Measurements from ENCODE around the gene POU2AF2.
"Not testable (repeated sequence)": the region's sequence is repeated elsewhere in the genome, so short reads cannot be mapped to it uniquely, and the experiment has no call there.

POU2AF2 gene

DNA sequence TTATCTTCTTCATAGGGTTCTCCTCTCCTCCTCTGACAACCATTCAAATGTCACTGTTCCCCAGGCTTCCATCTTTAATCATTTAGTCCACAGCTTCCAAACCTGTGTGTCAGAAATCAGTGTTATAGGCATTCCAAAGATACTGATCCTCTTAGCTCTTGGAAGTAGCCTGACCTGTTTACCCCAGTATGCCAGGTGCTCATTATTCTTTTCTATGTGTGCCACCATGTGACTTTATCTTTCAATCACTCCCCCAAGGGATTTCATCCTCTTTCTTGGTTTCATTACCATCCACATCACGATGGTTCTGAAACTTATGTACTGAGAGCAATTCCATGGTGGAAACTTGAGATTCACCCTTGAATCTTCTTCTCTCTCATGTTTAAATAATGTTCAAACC is 7.6 kb downstream of the POU2AF2 start:
- TF ChIP-seq, protein P1, sequence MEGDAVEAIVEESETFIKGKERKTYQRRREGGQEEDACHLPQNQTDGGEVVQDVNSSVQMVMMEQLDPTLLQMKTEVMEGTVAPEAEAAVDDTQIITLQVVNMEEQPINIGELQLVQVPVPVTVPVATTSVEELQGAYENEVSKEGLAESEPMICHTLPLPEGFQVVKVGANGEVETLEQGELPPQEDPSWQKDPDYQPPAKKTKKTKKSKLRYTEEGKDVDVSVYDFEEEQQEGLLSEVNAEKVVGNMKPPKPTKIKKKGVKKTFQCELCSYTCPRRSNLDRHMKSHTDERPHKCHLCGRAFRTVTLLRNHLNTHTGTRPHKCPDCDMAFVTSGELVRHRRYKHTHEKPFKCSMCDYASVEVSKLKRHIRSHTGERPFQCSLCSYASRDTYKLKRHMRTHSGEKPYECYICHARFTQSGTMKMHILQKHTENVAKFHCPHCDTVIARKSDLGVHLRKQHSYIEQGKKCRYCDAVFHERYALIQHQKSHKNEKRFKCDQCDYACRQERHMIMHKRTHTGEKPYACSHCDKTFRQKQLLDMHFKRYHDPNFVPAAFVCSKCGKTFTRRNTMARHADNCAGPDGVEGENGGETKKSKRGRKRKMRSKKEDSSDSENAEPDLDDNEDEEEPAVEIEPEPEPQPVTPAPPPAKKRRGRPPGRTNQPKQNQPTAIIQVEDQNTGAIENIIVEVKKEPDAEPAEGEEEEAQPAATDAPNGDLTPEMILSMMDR (IDR thresholded peaks at IDR 0.05; ENCODE audit: low read depth, low read length, missing control alignments): no peak
- H3K4me3 ChIP-seq (replicated peaks; ENCODE audit: low read depth, low read length): no peak overlapping the region
- DNase-seq (ENCODE audit: extremely low read depth, low read depth): no peak

DNA sequence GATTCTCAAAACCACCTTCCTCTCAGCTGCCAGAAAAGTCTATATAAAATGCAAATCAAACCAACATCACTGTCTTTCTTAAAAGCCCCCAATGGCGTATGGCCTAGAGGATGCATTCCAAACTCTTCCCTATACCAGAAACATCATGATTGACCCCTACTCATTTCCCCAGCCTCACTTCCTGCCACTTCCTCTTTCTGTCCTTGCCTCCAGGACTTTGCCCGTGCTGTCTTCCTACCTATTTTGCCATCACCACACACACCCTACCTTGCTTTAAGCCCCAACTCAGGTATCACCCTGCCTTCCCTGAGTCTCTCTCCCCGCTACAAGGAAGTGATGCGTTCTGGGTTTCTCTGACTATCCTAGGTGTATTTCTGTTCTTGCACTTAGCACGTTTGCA is 8.1 kb downstream of the POU2AF2 start:
- no peak for DNase-seq (ENCODE audit: extremely low read depth, low read depth)
- no peak overlapping the region for H3K4me3 ChIP-seq (replicated peaks; ENCODE audit: low read depth, low read length)
- TF ChIP-seq, protein P1 (IDR thresholded peaks at IDR 0.05; ENCODE audit: low read depth, low read length, missing control alignments): no peak

DNA sequence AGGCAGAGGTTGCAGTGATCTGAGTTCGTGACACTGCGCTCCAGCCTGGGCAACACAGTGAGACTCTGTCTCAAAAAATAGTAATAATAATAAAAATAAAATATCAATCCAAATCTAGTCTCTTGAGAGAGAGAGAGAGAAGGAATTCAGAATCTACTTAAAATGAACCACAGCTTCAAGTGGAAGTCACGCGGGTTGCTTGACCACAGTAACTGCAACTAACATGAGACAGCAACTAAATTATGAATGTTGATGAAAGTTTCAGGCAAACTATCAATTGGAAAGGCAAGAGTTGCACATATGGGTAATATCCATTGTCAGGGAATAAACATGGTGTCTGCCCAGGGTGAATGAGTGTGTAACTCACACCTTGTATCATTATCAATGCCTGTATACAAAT is 12.5 kb downstream of the POU2AF2 start:
- TF ChIP-seq, protein P1 (IDR thresholded peaks at IDR 0.05; ENCODE audit: low read depth, low read length, missing control alignments): no peak
- H3K4me3 ChIP-seq (replicated peaks; ENCODE audit: low read depth, low read length): no peak overlapping the region
- DNase-seq (ENCODE audit: extremely low read depth, low read depth): no peak

DNA sequence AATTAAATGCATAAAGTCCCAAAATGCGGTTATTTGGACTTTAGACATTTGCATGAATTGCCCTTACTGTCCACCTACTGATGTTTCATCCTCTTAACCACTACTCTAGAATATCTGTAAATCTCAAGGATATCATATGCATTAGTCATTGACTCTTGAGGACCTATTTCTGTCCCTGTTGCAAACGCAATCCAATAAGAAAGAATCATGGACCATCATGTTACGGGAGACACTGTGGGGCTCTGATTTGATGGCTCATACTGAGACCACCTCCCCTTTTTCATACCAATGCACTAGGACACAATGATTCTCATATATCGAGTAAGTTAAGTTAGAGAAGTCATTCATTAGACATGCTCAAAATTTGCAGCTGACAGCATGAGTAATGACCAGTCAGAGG is 14.4 kb downstream of the POU2AF2 start:
- TF ChIP-seq, protein P1 (IDR thresholded peaks at IDR 0.05; ENCODE audit: low read depth, low read length, missing control alignments): no peak
- DNase-seq (ENCODE audit: extremely low read depth, low read depth): no peak

DNA sequence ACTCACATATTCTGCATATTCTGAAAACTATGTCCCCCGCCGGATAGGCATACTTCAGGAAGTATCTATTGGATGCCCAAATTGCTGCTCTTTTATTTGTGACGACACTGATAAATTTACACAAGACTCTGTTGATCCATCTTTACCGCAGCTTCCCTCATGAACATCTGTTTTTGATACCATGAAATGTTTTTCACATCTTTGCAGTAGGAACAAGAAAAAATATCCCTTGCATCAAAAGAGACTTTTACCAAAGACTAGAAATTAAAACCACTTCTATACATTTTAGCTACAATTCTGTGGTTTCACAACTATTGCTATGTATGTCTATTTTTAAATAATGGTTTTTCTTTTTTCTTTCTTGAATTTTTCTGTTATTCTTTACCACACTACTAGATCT is 15.3 kb downstream of the POU2AF2 start:
- TF ChIP-seq, protein P1 (IDR thresholded peaks at IDR 0.05; ENCODE audit: low read depth, low read length, missing control alignments): no peak
- no peak overlapping the region for H3K4me3 ChIP-seq (replicated peaks; ENCODE audit: low read depth, low read length)
- DNase-seq (ENCODE audit: extremely low read depth, low read depth): no peak

More for the DNA sequence above, 14.4 kb downstream of the POU2AF2 start:
- H3K4me3 ChIP-seq (replicated peaks; ENCODE audit: low read depth, low read length): no peak overlapping the region

DNA sequence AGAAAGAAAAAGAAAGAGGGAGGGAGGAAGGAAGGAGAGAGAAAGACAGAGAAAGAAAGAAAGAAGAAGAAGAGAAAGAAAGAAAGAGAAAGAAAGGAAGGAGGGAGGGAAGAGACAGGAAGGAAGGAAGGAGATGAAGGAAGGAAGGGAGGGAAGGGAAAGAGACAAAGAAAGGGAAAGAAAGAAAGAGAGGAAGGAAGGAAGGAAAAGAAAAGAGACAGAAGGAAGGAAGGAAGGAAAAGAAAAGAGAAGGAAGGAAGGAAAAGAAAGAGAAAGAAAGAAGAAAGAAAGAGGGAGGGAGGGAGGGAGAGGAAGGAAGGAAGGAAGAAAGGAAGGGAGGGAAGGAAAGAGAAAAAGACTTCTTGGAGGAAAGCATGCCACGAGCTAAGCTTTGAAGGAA is 19.1 kb downstream of the POU2AF2 start:
- DNase-seq (ENCODE audit: extremely low read depth, low read depth): no peak
- TF ChIP-seq, protein P1 (IDR thresholded peaks at IDR 0.05; ENCODE audit: low read depth, low read length, missing control alignments): no peak
- H3K4me3 ChIP-seq (replicated peaks; ENCODE audit: low read depth, low read length): no peak overlapping the region

DNA sequence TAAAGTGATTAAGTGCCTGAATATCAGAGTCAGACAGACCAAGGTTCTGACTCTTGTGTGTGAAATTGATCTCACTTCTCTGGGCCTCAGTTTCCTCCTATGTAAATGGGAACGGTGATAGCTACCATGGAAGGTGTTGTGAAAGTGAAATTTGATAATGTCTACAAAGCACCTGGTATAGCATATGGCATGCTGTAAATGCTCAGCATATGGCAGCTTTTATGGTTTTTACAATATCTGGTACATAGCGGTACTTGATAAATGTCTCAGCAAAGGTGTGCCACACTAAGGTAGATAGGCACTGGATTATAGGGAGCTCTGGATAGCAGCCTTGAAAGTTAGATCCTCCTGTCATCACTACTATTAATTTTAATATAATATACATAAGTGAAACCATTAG is 19.9 kb downstream of the POU2AF2 start:
- H3K4me3 ChIP-seq (replicated peaks; ENCODE audit: low read depth, low read length): no peak overlapping the region
- DNase-seq (ENCODE audit: extremely low read depth, low read depth): no peak
- TF ChIP-seq, protein P1 (IDR thresholded peaks at IDR 0.05; ENCODE audit: low read depth, low read length, missing control alignments): no peak

DNA sequence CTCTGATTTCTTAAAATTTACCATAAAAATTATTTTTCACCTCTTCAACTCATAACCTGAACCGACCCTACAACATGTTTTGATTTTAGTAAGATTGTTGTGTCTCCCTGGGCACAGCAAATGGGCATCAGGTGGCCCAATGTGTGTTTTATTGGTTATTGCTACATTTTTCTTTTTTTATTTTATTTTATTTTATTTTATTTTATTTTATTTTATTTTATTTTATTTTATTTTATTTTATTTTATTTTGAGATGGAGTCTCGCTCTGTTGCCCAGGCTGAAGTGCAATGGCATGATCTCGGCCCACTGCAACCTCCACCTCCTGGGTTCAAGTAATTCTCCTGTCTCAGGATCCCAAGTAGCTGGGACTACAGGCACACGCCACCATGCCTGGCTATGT is 22.8 kb downstream of the POU2AF2 start:
- DNase-seq (ENCODE audit: extremely low read depth, low read depth); H3K4me3 ChIP-seq (replicated peaks; ENCODE audit: low read depth, low read length): not testable (repeated sequence)

Measured in HFF-Myc (cell line).